OCI-LY1 (cell line): ENCODE data around the gene ASPG.

Experiments used
- H2AFZ ChIP-seq: fragments of 200-600 bp; sonication (generic), shearing (Covaris generic); 2 replicates; pipeline ENCODE4 v1.6.0; 2014; ENCODE audit warnings: antibody characterized with exemption, mild to moderate bottlenecking, low read length
- H3F3A ChIP-seq: fragments of 200-600 bp; sonication (generic), shearing (Covaris generic); 2 replicates; pipeline ENCODE4 v1.6.0; 2014; ENCODE audit warnings: mild to moderate bottlenecking, antibody characterized with exemption, low read length, moderate library complexity; ENCODE audit not compliant: insufficient read depth
- H3K27ac ChIP-seq: fragments of 200-600 bp; sonication (generic); 2 replicates; pipeline ENCODE4 v1.5.1; 2014; ENCODE audit warnings: low read length, mixed run types, mild to moderate bottlenecking, low read depth; ENCODE audit not compliant: poor library complexity, severe bottlenecking
- H3K27me3 ChIP-seq: fragments of 200-600 bp; sonication (generic); 2 replicates; pipeline ENCODE4 v1.6.0; 2014; ENCODE audit warnings: antibody characterized with exemption, mild to moderate bottlenecking, low read length, moderate library complexity; ENCODE audit not compliant: insufficient read depth
- H3K36me3 ChIP-seq: fragments of 200-600 bp; sonication (generic); 2 replicates; pipeline ENCODE4 v1.6.1; 2014; ENCODE audit warnings: mild to moderate bottlenecking, antibody characterized with exemption, low read length, moderate library complexity, mixed read lengths; ENCODE audit not compliant: insufficient read depth
- H3K4me1 ChIP-seq: fragments of 200-600 bp; sonication (generic); 2 replicates; pipeline ENCODE4 v1.5.1; 2014; ENCODE audit warnings: mild to moderate bottlenecking, low read length, moderate library complexity; ENCODE audit not compliant: insufficient read depth, severe bottlenecking
- H3K4me2 ChIP-seq: fragments of 200-600 bp; sonication (generic), shearing (Covaris generic); 2 replicates; pipeline ENCODE4 v1.6.1; 2014; ENCODE audit warnings: low read length
- H3K4me3 ChIP-seq: fragments of 200-600 bp; sonication (generic); 2 replicates; pipeline ENCODE4 v1.5.1; 2014; ENCODE audit warnings: low read length, low read depth, mild to moderate bottlenecking, mixed read lengths; ENCODE audit not compliant: poor library complexity, severe bottlenecking
- H3K79me2 ChIP-seq: fragments of 200-600 bp; shearing (Covaris generic); 2 replicates; pipeline ENCODE4 v1.6.1; 2016; ENCODE audit warnings: mixed run types, low read length, mixed read lengths; ENCODE audit not compliant: insufficient read depth
- H3K9ac ChIP-seq: fragments of 200-600 bp; sonication (generic), shearing (Covaris generic); 2 replicates; pipeline ENCODE4 v1.6.1; 2014; ENCODE audit warnings: mild to moderate bottlenecking, low read length, mixed read lengths
- H3K9me2 ChIP-seq: fragments of 200-600 bp; sonication (generic), shearing (Covaris generic); 2 replicates; pipeline ENCODE4 v1.6.1; 2014; ENCODE audit warnings: low read depth, mild to moderate bottlenecking, low read length, mixed read lengths
- H3K9me3 ChIP-seq: fragments of 200-600 bp; shearing (Covaris generic); 2 replicates; pipeline ENCODE4 v1.6.1; 2014; ENCODE audit warnings: low read length, mixed read lengths
- H4K20me1 ChIP-seq: fragments of 200-600 bp; sonication (generic), shearing (Covaris generic); 2 replicates; pipeline ENCODE4 v1.6.0; 2016; ENCODE audit warnings: mild to moderate bottlenecking, low read length; ENCODE audit not compliant: insufficient read depth
- EZH2 ChIP-seq: fragments of 200-600 bp; sonication (generic), shearing (Covaris generic); IDR thresholded peaks from 2 replicates; pipeline ENCODE4 v1.8.0; 2017; ENCODE audit warnings: borderline replicate concordance, mixed run types, mild to moderate bottlenecking, antibody characterized with exemption, low read length, moderate library complexity, mixed read lengths
- TF ChIP-seq, protein P1 (sequence below): fragments of 200-600 bp; sonication (generic), shearing (Covaris generic); IDR thresholded peaks from 2 replicates; pipeline ENCODE4 v1.5.1; 2017; ENCODE audit warnings: mild to moderate bottlenecking, antibody characterized with exemption, low read length, moderate library complexity, mixed read lengths

ASPG gene

DNA sequence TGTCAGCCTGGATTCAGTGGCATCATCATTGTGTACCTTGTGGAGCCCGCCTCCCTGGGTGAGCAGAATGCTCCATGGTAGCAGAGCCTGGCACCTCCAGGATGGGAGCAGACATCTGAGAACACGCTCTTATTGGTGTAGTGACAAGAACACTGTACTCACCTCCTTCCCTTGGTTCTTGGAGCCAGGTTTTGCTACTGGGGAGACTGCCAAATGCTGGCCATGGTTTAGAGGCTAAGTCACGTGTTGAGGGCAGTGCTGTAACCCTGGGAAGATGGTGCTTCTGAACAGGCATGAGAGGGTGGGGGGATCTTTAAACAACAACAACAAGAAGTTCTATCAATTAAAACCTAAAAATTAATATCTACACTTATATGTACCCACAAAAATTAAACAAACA lies 47.6 kb upstream of the ASPG start:
- Histone ChIP-seq H3K9me3 (no peaks in the 10 kb centered on the region), H3K27me3 (peaks cover 33% of the 10 kb centered on the region), H4K20me1 (no peaks in the 10 kb centered on the region), H3K36me3 (no peaks in the 10 kb centered on the region), H3K9ac (no peak overlapping the region), H3K4me3 (no peak overlapping the region), H3F3A (no peaks in the 10 kb centered on the region), H3K4me2 (no peak overlapping the region), H3K4me1 (no peaks in the 10 kb centered on the region), H3K79me2 (no peaks in the 10 kb centered on the region), H2AFZ (no peak overlapping the region), H3K9me2 (no peaks in the 10 kb centered on the region), H3K27ac (no peak overlapping the region)
- TF ChIP-seq EZH2, result no peak
- TF ChIP-seq, protein P1, sequence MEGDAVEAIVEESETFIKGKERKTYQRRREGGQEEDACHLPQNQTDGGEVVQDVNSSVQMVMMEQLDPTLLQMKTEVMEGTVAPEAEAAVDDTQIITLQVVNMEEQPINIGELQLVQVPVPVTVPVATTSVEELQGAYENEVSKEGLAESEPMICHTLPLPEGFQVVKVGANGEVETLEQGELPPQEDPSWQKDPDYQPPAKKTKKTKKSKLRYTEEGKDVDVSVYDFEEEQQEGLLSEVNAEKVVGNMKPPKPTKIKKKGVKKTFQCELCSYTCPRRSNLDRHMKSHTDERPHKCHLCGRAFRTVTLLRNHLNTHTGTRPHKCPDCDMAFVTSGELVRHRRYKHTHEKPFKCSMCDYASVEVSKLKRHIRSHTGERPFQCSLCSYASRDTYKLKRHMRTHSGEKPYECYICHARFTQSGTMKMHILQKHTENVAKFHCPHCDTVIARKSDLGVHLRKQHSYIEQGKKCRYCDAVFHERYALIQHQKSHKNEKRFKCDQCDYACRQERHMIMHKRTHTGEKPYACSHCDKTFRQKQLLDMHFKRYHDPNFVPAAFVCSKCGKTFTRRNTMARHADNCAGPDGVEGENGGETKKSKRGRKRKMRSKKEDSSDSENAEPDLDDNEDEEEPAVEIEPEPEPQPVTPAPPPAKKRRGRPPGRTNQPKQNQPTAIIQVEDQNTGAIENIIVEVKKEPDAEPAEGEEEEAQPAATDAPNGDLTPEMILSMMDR, result no peak

DNA sequence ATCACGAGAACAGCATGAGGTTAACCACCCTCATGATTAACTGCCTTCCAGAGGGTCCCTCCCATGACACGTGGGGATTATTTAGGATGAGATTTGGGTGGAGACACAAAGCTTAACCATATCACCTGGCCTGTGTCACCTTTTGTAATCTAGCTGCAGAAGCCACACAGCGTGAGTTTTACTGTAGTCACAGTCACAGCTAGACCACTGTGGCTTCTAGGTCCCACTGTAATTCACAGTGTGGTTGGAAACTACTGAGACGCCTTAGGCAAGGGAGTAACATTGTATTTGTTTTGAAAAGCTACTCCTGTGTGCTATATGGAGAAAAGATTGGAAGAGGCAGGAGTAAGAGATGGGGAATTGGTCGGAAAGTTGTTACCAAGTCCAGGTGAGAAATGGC lies 46.3 kb upstream of the ASPG start:
- H3K4me2 ChIP-seq, result no peak overlapping the region
- H3F3A ChIP-seq, result no peaks in the 10 kb centered on the region
- no peak overlapping the region for H3K27ac ChIP-seq
- H4K20me1 ChIP-seq, result no peaks in the 10 kb centered on the region
- TF ChIP-seq, protein P1, result no peak
- no peak for TF ChIP-seq EZH2
- no peaks in the 10 kb centered on the region for H3K9me3 ChIP-seq
- H3K9me2 ChIP-seq, result no peaks in the 10 kb centered on the region
- peaks cover 29% of the 10 kb centered on the region for H3K27me3 ChIP-seq
- H3K79me2 ChIP-seq, result no peaks in the 10 kb centered on the region
- no peak overlapping the region for H2AFZ ChIP-seq
- no peak overlapping the region for H3K4me3 ChIP-seq
- H3K4me1 ChIP-seq, result no peaks in the 10 kb centered on the region
- H3K36me3 ChIP-seq, result no peaks in the 10 kb centered on the region
- H3K9ac ChIP-seq, result no peak overlapping the region

DNA sequence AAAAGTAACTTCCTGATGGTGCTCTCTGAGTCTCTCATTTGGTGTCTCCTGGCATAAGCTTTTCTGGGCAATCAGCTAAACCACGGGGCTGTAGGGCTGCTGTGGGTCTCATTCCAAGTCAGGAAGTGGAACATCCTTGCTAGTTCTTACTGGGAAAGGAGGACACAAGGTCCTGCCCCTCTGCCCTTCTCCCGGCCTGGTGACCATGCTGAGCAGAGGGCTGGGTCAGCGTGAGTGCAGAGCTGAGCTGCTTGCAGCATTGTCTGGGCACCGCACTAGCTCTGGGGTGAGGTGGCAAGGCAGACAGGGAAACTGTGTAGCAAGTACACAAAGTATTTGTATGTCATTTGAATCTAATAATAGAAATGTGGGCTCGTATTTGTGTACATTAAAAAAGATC lies 45.0 kb upstream of the ASPG start:
- Histone ChIP-seq H3K9me2 (no peaks in the 10 kb centered on the region), H3K4me1 (no peaks in the 10 kb centered on the region), H3K27ac (no peak overlapping the region), H3K4me3 (no peak overlapping the region), H3K4me2 (no peak overlapping the region), H3K27me3 (peaks cover 23% of the 10 kb centered on the region), H3F3A (no peaks in the 10 kb centered on the region), H4K20me1 (no peaks in the 10 kb centered on the region), H3K79me2 (no peaks in the 10 kb centered on the region), H2AFZ (no peak overlapping the region), H3K36me3 (no peaks in the 10 kb centered on the region), H3K9ac (no peak overlapping the region), H3K9me3 (no peaks in the 10 kb centered on the region)
- no peak for TF ChIP-seq EZH2
- TF ChIP-seq, protein P1, result no peak
